GM19324 (cell line): ENCODE data around the gene FURIN.
"Not testable (repeated sequence)": the region's sequence is repeated elsewhere in the genome, so short reads cannot be mapped to it uniquely, and the experiment has no call there.

Experiments
- ATAC-seq: cut with Tn5 transposase; IDR thresholded peaks from one replicate; pipeline ENCODE4 v1.9.1; 2021; ENCODE audit warnings: mild to moderate bottlenecking, moderate library complexity; ENCODE audit not compliant: unreplicated experiment, low FRiP score

The FURIN gene

GRCh38 chr15:90897131-90897655 lies 28.8 kb downstream of the FURIN start:
- not testable (repeated sequence) for ATAC-seq

- ATAC-seq, result no peak
Observed at GRCh38 chr15:90901175-90902039, 33.0 kb downstream of the FURIN start.

- ATAC-seq, result peak; percentile 79
Observed at GRCh38 chr15:90902040-90902839, 33.9 kb downstream of the FURIN start.

GRCh38 chr15:90902840-90903732 lies 34.7 kb downstream of the FURIN start, which contains the start of gene MAN2A2:
TSS of gene MAN2A2 (plus strand) at chr15:90903302. CDS start at chr15:90904208, 906 bp downstream.
- ATAC-seq, result peak; percentile 43

GRCh38 chr15:90903733-90904536 lies 35.5 kb downstream of the FURIN start:
- no peak for ATAC-seq

GRCh38 chr15:90904746-90905145 lies 36.4 kb downstream of the FURIN start:
- no peak for ATAC-seq

GRCh38 chr15:90905306-90906180 lies 37.2 kb downstream of the FURIN start:
- no peak for ATAC-seq

- ATAC-seq, result no peak
Observed at GRCh38 chr15:90906181-90906849, 37.9 kb downstream of the FURIN start.

- ATAC-seq, result no peak
Observed at GRCh38 chr15:90907051-90907660, 38.8 kb downstream of the FURIN start.

- ATAC-seq, result no peak
Observed at GRCh38 chr15:90907838-90908507, 39.6 kb downstream of the FURIN start.

- ATAC-seq, result not testable (repeated sequence)
Observed at GRCh38 chr15:90909449-90909848, 41.1 kb downstream of the FURIN start.

GRCh38 chr15:90909976-90910375 lies 41.6 kb downstream of the FURIN start:
- no peak for ATAC-seq

GRCh38 chr15:90910441-90911301 lies 42.3 kb downstream of the FURIN start:
- no peak for ATAC-seq

GRCh38 chr15:90911302-90911623 lies 42.9 kb downstream of the FURIN start:
- no peak for ATAC-seq

GRCh38 chr15:90911906-90912769 lies 43.8 kb downstream of the FURIN start:
- ATAC-seq, result no peak
